Measurements from ENCODE around the gene SLC44A2.

Gene SLC44A2

DNA sequence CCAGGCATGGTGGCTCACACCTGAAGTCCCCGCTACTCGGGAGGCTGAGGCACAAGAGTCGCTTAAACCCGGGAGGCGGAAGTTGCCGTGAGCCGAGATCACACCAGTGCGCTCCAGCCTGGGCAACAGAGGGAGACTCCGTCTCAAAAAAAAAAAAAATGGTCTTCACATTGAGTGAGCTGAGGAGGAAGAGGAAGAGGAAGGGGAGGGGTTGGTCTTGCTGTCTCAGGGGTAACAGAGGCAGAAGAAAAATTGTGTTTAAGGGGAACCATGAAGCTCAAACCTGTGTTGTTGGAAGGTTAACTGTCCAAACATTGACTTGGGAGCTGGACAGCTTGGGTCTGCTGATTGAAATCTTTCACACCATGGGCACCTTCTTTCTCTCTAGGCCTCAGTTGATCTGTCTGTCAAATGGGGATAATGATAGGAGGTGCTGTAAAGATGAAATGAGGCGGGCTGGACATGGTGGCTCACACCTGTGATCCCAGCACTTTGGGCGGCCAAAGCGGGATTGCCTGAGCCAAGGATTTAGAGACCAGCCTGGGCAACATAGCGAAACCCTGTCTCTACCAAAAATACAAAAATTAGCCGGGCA is 9.8 kb upstream of the SLC44A2 start:
- no peak for DNase-seq (ENCODE audit: low spot score)

DNA sequence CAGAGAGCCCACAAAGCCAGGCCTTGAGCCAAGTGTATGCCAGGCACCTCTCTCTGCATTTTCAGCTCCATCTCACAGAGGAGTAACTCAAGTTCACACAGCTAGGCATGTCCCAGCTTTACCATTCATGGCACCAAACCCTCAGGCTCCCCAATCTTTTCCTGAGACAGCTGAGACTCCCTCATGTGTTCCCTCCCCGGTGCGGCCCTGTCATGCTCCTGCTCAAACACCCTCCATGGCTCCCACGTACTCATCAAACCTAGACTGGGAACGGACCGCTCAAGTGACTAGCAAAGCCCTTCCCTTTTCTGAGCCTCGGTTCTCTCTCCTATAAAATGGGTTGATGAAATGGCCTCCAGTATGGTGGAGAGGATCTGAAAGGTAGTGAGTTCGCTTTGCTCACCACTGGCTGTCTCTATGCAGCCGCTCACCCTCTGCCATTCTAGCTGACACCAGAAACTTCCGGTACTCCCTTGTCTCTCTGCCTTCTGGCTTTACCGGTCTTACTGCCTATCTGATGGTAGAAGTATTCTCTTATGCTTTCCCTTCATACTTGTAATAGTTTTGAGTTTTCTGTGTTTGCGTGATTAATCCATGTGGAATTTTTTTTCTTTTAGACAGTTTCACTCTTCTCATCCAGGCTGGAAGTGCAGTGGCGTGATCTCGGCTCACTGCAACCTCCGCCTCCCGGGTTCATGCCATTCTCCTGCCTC is 7.8 kb upstream of the SLC44A2 start:
- no peak for DNase-seq (ENCODE audit: low spot score)

- no peak for DNase-seq (ENCODE audit: low spot score)
Measured at GRCh38 chr19:10618846-10619245, 6.5 kb upstream of the SLC44A2 start.

- DNase-seq (ENCODE audit: low spot score) = no peak
Measured at GRCh38 chr19:10620786-10621185, 4.6 kb upstream of the SLC44A2 start.

GRCh38 chr19:10621966-10622365 is 3.4 kb upstream of the SLC44A2 start:
- no peak for DNase-seq (ENCODE audit: low spot score)

- no peak for DNase-seq (ENCODE audit: low spot score)
Measured at GRCh38 chr19:10624585-10624984, 768 bp upstream of the SLC44A2 start.

DNA sequence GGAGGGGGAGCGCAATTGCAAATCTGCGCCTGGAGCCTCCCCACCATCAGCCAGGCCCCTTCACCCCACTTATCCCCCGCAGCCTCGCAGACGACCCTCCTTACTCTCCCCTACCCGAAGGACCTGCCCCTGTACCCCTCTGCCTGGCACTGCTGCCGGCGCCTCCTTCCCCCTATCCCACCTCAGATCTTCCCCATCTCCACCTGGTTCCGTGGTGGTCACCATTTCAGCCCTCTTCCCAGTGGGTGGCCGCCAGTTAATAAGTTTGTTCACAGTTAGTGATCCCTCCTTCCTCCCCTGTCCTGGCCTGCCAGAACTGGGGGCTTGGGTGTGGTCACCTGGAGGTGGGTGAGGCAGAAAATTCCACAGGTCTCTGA is 397 bp downstream of the SLC44A2 start:
- DNase-seq (ENCODE audit: low spot score) = no peak

DNA sequence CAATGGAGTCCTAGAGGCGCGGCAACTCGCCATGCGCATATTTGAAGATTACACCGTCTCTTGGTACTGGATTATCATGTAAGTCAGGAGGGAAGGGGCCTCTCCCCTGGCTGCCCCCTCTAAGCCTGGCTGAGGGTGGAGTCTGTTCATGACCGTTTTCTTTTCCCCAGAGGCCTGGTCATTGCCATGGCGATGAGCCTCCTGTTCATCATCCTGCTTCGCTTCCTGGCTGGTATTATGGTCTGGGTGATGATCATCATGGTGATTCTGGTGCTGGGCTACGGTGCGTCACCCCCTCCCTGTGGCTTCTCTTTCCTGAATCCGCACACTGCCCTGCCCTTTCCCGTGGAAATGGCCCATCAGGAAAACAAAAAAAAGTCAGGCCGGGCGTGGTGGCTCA is 6.5 kb downstream of the SLC44A2 start:
- DNase-seq (ENCODE audit: low spot score) = no peak

DNA sequence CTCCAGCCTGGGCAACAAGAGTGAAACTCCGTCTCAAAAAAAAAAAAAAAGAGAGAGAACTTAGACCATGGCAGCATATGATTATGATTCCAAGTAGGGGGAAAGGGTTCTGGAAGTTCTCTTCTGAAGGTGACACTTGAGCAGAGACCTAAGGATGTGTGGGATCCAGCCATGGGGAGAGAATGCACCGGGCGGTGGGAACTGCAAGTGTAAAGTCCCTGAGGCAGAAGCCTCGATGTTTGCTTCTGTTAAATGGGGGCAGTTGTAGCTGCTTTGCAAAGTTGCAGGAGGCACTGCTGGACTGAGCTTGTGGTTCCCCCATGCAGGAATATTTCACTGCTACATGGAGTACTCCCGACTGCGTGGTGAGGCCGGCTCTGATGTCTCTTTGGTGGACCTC is 9.1 kb downstream of the SLC44A2 start:
- no peak for DNase-seq (ENCODE audit: low spot score)

DNA sequence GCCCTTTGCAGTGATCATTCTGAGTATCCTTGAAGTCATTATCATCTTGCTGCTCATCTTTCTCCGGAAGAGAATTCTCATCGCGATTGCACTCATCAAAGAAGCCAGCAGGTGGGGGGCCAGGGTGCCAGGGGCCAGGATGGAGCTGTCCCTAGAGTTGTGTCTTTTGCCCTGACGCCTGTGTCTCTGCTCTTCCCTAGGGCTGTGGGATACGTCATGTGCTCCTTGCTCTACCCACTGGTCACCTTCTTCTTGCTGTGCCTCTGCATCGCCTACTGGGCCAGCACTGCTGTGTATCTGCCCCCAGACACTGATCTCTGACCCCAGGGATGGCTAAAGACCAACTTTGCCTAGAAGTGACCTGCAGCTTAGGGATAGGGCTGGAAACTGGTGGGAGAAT is 9.6 kb downstream of the SLC44A2 start:
- DNase-seq (ENCODE audit: low spot score) = no peak

DNA sequence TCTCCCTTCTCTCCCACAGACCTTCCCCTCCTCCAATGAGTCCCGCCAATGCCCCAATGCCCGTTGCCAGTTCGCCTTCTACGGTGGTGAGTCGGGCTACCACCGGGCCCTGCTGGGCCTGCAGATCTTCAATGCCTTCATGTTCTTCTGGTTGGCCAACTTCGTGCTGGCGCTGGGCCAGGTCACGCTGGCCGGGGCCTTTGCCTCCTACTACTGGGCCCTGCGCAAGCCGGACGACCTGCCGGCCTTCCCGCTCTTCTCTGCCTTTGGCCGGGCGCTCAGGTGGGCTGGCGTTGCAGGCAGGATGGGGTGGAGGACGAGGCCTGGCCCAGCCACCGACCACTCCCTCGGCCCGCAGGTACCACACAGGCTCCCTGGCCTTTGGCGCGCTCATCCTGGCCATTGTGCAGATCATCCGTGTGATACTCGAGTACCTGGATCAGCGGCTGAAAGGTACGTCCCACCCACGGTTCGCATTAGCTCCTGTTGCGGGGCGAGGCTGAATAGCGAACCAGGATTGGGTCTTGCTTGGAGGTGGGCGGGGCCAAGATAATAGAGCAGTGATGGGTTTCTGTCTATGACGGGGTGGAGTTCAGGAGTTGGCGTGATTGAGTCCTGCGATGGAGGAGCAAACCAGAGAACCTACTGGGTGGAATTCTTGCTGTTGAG is 11.1 kb downstream of the SLC44A2 start:
- DNase-seq (ENCODE audit: low spot score) = no peak

GRCh38 chr19:10637894-10638293 is 12.5 kb downstream of the SLC44A2 start:
- no peak for DNase-seq (ENCODE audit: low spot score)

DNA sequence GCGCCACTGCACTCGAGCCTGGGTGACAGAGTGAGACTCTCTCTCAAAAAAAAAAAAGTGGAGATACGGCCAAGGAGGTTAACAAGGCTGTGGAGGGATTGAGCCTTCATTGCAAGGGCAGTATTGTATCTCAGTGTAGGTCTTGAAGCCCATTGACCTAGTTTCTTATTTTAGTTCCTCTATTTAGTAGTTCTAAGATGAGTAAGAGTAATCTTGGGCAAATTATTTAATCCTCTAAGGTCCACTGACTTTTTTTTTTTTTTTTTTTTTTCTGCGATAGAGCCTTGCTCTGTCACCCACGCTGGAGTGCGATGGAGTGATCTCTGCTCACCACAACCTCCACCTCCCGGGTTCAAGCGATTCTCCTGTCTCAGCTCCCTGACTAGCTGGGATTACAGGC is 14.5 kb downstream of the SLC44A2 start:
- DNase-seq (ENCODE audit: low spot score) = no peak

GRCh38 chr19:10640361-10640760 is 15.0 kb downstream of the SLC44A2 start:
- DNase-seq (ENCODE audit: low spot score) = no peak

GRCh38 chr19:10641248-10641647 is 15.9 kb downstream of the SLC44A2 start:
- DNase-seq (ENCODE audit: low spot score) = no peak

GRCh38 chr19:10642473-10643171 is 17.3 kb downstream of the SLC44A2 start:
- DNase-seq (ENCODE audit: low spot score) = no peak

DNA sequence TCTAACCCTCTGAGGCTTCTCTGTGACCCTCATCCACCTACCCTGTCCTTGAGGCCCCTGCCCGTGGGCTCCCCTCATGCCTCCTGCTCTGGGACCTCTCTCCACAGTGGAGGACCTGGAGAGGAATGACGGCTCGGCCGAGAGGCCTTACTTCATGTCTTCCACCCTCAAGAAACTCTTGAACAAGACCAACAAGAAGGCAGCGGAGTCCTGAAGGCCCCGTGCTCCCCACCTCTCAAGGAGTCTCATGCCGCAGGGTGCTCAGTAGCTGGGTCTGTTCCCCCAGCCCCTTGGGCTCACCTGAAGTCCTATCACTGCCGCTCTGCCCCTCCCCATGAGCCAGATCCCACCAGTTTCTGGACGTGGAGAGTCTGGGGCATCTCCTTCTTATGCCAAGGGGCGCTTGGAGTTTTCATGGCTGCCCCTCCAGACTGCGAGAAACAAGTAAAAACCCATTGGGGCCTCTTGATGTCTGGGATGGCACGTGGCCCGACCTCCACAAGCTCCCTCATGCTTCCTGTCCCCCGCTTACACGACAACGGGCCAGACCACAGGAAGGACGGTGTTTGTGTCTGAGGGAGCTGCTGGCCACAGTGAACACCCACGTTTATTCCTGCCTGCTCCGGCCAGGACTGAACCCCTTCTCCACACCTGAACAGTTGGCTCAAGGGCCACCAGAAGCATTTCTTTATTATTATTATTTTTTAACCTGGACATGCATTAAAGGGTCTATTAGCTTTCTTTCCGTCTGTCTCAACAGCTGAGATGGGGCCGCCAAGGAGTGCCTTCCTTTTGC is 18.0 kb downstream of the SLC44A2 start:
- DNase-seq (ENCODE audit: low spot score) = no peak

- DNase-seq (ENCODE audit: low spot score) = no peak
Measured at GRCh38 chr19:10643968-10644259, 18.6 kb downstream of the SLC44A2 start.

GRCh38 chr19:10644260-10645007 is 19.1 kb downstream of the SLC44A2 start:
- DNase-seq (ENCODE audit: low spot score) = peak; percentile 77

GRCh38 chr19:10646456-10647159 is 21.3 kb downstream of the SLC44A2 start:
- no peak for DNase-seq (ENCODE audit: low spot score)

- no peak for DNase-seq (ENCODE audit: low spot score)
Measured at GRCh38 chr19:10648360-10648759, 23.0 kb downstream of the SLC44A2 start.
